CD4-positive, CD25-positive, alpha-beta regulatory T cell (primary cell): ENCODE measurements around the gene NR2F1. TPM values are rescaled to one million over a fixed set of nuclear protein-coding genes. Genes with fewer than 3 reads are reported as not detected.

Source experiments
- ATAC-seq, 2 donors: fragments of 150-1000 bp; cut with Tn5 transposase; one replicate each; pipeline ENCODE4 v1.10.0; 2021; ENCODE audit warnings: low read depth in 2 of 2, moderate number of reproducible peaks in 2 of 2, moderate library complexity in 1 of 2
- DNase-seq, 3 donors: peaks; one replicate each; pipeline versions ENCODE4 v3.0.0 to v3.0.0-alpha.2; 2012 to 2022; ENCODE audit warnings: mixed read lengths in 1 of 3
- H3K27ac ChIP-seq: one replicate; pipeline ENCODE4 v1.7.0; 2013; ENCODE audit warnings: mild to moderate bottlenecking, low read length; ENCODE audit not compliant: insufficient read depth, poor library complexity, severe bottlenecking
- H3K27me3 ChIP-seq: one replicate; pipeline ENCODE4 v1.7.0; 2013; ENCODE audit warnings: low read length; ENCODE audit not compliant: control insufficient read depth, insufficient read depth
- H3K36me3 ChIP-seq: one replicate; pipeline ENCODE4 v1.7.0; 2013; ENCODE audit warnings: mild to moderate bottlenecking, low read length, moderate library complexity; ENCODE audit not compliant: control insufficient read depth, insufficient read depth
- H3K4me1 ChIP-seq: 2 replicates; pipeline ENCODE4 v1.7.0; 2013; ENCODE audit warnings: mild to moderate bottlenecking, low read length; ENCODE audit not compliant: insufficient read depth, control insufficient read depth, poor library complexity, severe bottlenecking
- H3K4me3 ChIP-seq: one replicate; pipeline ENCODE4 v1.7.0; 2013; ENCODE audit warnings: low read depth, mild to moderate bottlenecking, low read length, moderate library complexity
- H3K9me3 ChIP-seq, 2 experiments: 1 replicate in 1 of 2; 2 replicates in 1 of 2; pipeline ENCODE4 v1.7.0; 2013; ENCODE audit warnings: low read length in 2 of 2, mild to moderate bottlenecking in 1 of 2, moderate library complexity in 1 of 2; ENCODE audit not compliant: control insufficient read depth in 2 of 2
- H3K27ac Mint-ChIP-seq, 3 donors: one replicate each; pipeline ENCODE4 v1.8.0; 2020 to 2022; ENCODE audit warnings: mild to moderate bottlenecking in 3 of 3, mixed read lengths in 3 of 3, moderate library complexity in 2 of 3
- H3K27me3 Mint-ChIP-seq: one replicate; pipeline ENCODE4 v1.8.0; 2022; ENCODE audit warnings: mild to moderate bottlenecking, mixed read lengths
- H3K36me3 Mint-ChIP-seq: one replicate; pipeline ENCODE4 v1.8.0; 2020; ENCODE audit warnings: mixed read lengths
- H3K4me1 Mint-ChIP-seq, 4 donors: one replicate each; pipeline ENCODE4 v1.8.0; 2020 to 2022; ENCODE audit warnings: mixed read lengths in 4 of 4, mild to moderate bottlenecking in 1 of 4
- H3K4me3 Mint-ChIP-seq, 4 donors: one replicate each; pipeline ENCODE4 v1.8.0; 2020 to 2022; ENCODE audit warnings: mild to moderate bottlenecking in 4 of 4, mixed read lengths in 4 of 4, moderate library complexity in 3 of 4
- H3K9me3 Mint-ChIP-seq, 7 donors: one replicate each; pipeline ENCODE4 v1.8.0; 2020 to 2022; ENCODE audit warnings: mixed read lengths in 7 of 7, mild to moderate bottlenecking in 3 of 7, moderate library complexity in 2 of 7
- polyA plus RNA-seq, 4 donors: library from polyadenylated mRNA; unstranded; fragments of 300-500 nt; fragmentation: Illumina TruSeq; gene quantifications; one replicate each; pipeline ENCODE4 v1.2.3, GENCODE V29; 2021
- total RNA-seq: library from RNA; stranded (reverse); gene quantifications from one replicate; pipeline ENCODE4 v1.2.3, GENCODE V29; 2022

The NR2F1 gene
- total and polyA plus RNA-seq, 5 donors from 2014 or later: not detected

- H3K4me3 ChIP-seq: no peak overlapping the region
- Mint-ChIP-seq H3K9me3 (peaks cover 0 to 10% (median 2%) of the 10 kb centered on the region in 7 donors), H3K36me3 (no peaks in the 10 kb centered on the region), H3K27me3 (peaks cover 50% of the 10 kb centered on the region), H3K27ac (no peak overlapping the region), H3K4me1 (peaks cover 0 to 17% (median 2%) of the 10 kb centered on the region in 4 donors), H3K4me3 (no peak overlapping the region)
- peaks cover 13% of the 10 kb centered on the region for H3K4me1 ChIP-seq
- peaks cover 64% of the 10 kb centered on the region for H3K27me3 ChIP-seq
- no peaks in the 10 kb centered on the region for H3K36me3 ChIP-seq
- ATAC-seq (no peak), DNase-seq (no peak)
- H3K27ac ChIP-seq: no peak overlapping the region
- peaks cover 0 to 13% of the 10 kb centered on the region in 2 experiments for H3K9me3 ChIP-seq
These were observed 13.9 kb downstream of the NR2F1 start for GRCh38 chr5:93596676-93597490.

- peaks cover 69% of the 10 kb centered on the region for H3K27me3 ChIP-seq
- H3K4me1 ChIP-seq: peaks cover 13% of the 10 kb centered on the region
- no peak for ATAC-seq
These were observed 15.3 kb downstream of the NR2F1 start for GRCh38 chr5:93598091-93599000.

GRCh38 chr5:93599001-93599379 lies 16.0 kb downstream of the NR2F1 start:
- no peaks in the 10 kb centered on the region for H3K36me3 ChIP-seq
- H3K27me3 ChIP-seq: peaks cover 73% of the 10 kb centered on the region
- peaks cover 0 to 13% of the 10 kb centered on the region in 2 experiments for H3K9me3 ChIP-seq
- DNase-seq (no peak), ATAC-seq (no peak)
- peaks cover 0 to 21% (median 2%) of the 10 kb centered on the region in 4 donors for H3K4me1 Mint-ChIP-seq
- no peak overlapping the region for H3K27ac ChIP-seq
- H3K27ac Mint-ChIP-seq: no peak overlapping the region
- no peak overlapping the region for H3K4me3 Mint-ChIP-seq
- no peak overlapping the region for H3K4me3 ChIP-seq
- peaks cover 29% of the 10 kb centered on the region for H3K27me3 Mint-ChIP-seq
- peaks cover 0 to 16% (median 1%) of the 10 kb centered on the region in 7 donors for H3K9me3 Mint-ChIP-seq
- no peaks in the 10 kb centered on the region for H3K36me3 Mint-ChIP-seq
- H3K4me1 ChIP-seq: peaks cover 15% of the 10 kb centered on the region

More at GRCh38 chr5:93598091-93599000, 15.3 kb downstream of the NR2F1 start:
- H3K36me3 Mint-ChIP-seq: no peaks in the 10 kb centered on the region
- no peak overlapping the region for H3K4me3 Mint-ChIP-seq
- Histone ChIP-seq H3K27ac (no peak overlapping the region), H3K4me3 (no peak overlapping the region), H3K36me3 (no peaks in the 10 kb centered on the region), H3K9me3 (peaks cover 0 to 13% of the 10 kb centered on the region in 2 experiments)
- DNase-seq: no peak
- peaks cover 36% of the 10 kb centered on the region for H3K27me3 Mint-ChIP-seq
- H3K4me1 Mint-ChIP-seq: peaks cover 0 to 18% (median 2%) of the 10 kb centered on the region in 4 donors
- H3K9me3 Mint-ChIP-seq: peaks cover 0 to 15% (median 2%) of the 10 kb centered on the region in 7 donors
- H3K27ac Mint-ChIP-seq: no peak overlapping the region

GRCh38 chr5:93599399-93600120 lies 16.5 kb downstream of the NR2F1 start:
- peaks cover 19% of the 10 kb centered on the region for H3K4me1 ChIP-seq
- no peak overlapping the region for H3K4me3 Mint-ChIP-seq
- no peak overlapping the region for H3K27ac ChIP-seq
- H3K4me3 ChIP-seq: no peak overlapping the region
- H3K9me3 ChIP-seq: peaks cover 0 to 11% of the 10 kb centered on the region in 2 experiments
- H3K36me3 Mint-ChIP-seq: no peaks in the 10 kb centered on the region
- peaks cover 67% of the 10 kb centered on the region for H3K27me3 ChIP-seq
- no peak for DNase-seq
- peaks cover 29% of the 10 kb centered on the region for H3K27me3 Mint-ChIP-seq
- H3K36me3 ChIP-seq: no peaks in the 10 kb centered on the region
- peaks cover 0 to 16% (median 0%) of the 10 kb centered on the region in 7 donors for H3K9me3 Mint-ChIP-seq
- peaks cover 0 to 21% (median 2%) of the 10 kb centered on the region in 4 donors for H3K4me1 Mint-ChIP-seq
- no peak overlapping the region for H3K27ac Mint-ChIP-seq
- no peak for ATAC-seq

GRCh38 chr5:93600409-93601070 lies 17.5 kb downstream of the NR2F1 start:
- DNase-seq (no peak), ATAC-seq (no peak)
- no peak overlapping the region for H3K27ac Mint-ChIP-seq
- H3K4me3 Mint-ChIP-seq: no peak overlapping the region
- H3K4me1 Mint-ChIP-seq: peaks cover 0 to 19% (median 2%) of the 10 kb centered on the region in 4 donors
- no peak overlapping the region for H3K27ac ChIP-seq
- no peak overlapping the region for H3K4me3 ChIP-seq
- peaks cover 0 to 3% of the 10 kb centered on the region in 2 experiments for H3K9me3 ChIP-seq
- H3K4me1 ChIP-seq: peaks cover 19% of the 10 kb centered on the region
- no peaks in the 10 kb centered on the region for H3K36me3 Mint-ChIP-seq
- peaks cover 0 to 21% (median 0%) of the 10 kb centered on the region in 7 donors for H3K9me3 Mint-ChIP-seq
- no peaks in the 10 kb centered on the region for H3K36me3 ChIP-seq
- H3K27me3 ChIP-seq: peaks cover 73% of the 10 kb centered on the region
- peaks cover 29% of the 10 kb centered on the region for H3K27me3 Mint-ChIP-seq

GRCh38 chr5:93601071-93601801 lies 18.2 kb downstream of the NR2F1 start:
- Mint-ChIP-seq H3K4me3 (no peak overlapping the region), H3K36me3 (no peaks in the 10 kb centered on the region), H3K9me3 (peaks cover 0 to 21% (median 0%) of the 10 kb centered on the region in 7 donors), H3K4me1 (peaks cover 0 to 12% (median 2%) of the 10 kb centered on the region in 4 donors), H3K27me3 (peaks cover 29% of the 10 kb centered on the region), H3K27ac (no peak overlapping the region)
- Histone ChIP-seq H3K36me3 (no peaks in the 10 kb centered on the region), H3K27ac (no peak overlapping the region), H3K4me3 (no peak overlapping the region), H3K4me1 (peaks cover 19% of the 10 kb centered on the region), H3K9me3 (no peaks in the 10 kb centered on the region), H3K27me3 (peaks cover 80% of the 10 kb centered on the region)
- DNase-seq: no peak
- no peak for ATAC-seq
